ENCODE data around the gene PKP2. TPM values are rescaled to one million over a fixed set of nuclear protein-coding genes. Genes with fewer than 3 reads are reported as not detected.
A peak's percentile ranks its signal among the peaks of the same experiment; 100 is the strongest.

The PKP2 gene
- total and polyA plus RNA-seq, 2 of the 13 experiments (the other 11 are each of a cell fraction or from before 2014, with no cell fraction given), result 15.1 to 25.3 TPM

DNA sequence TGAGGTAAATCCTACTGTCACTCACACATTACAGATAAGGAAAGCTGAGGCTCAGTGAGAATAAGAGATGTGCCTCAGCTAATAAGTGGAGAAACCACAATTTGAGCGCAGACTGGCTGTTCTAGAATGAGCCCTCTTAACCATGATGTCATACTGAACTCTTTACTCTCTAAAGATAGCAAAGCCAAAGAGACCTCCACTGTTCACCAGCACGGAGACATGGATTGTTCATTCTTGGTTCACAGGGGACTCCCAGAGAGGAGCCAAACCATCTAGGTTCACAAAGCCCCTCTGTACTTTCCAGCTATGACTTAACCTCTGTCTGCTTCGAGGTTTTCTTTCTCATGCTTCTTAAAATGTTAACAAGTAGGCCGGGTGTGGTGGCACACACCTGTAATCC lies 108.2 kb downstream of the PKP2 start:
- Histone ChIP-seq H3K27me3 (ENCODE audit: control insufficient read depth in 1 of 2, insufficient read depth in 2 of 2, low read length in 2 of 2) (no peaks in the 10 kb centered on the region), H2AFZ (ENCODE audit: low read length) (no peak overlapping the region), H3K9me3 (ENCODE audit: low read length) (no peaks in the 10 kb centered on the region), H3K27ac (ENCODE audit: extremely low read length, insufficient read depth, low read length) (no peak overlapping the region), H3K9ac (ENCODE audit: insufficient read depth, low read depth, low read length) (no peak overlapping the region), H3K4me1 (ENCODE audit: insufficient read depth, low read length) (no peaks in the 10 kb centered on the region), H3K36me3 (replicated peaks in 1 of 2; ENCODE audit: control insufficient read depth in 1 of 2, insufficient read depth in 2 of 2, low read length in 2 of 2) (peaks cover 4 to 19% of the 10 kb centered on the region in 2 experiments), H4K20me1 (ENCODE audit: insufficient read depth, low read length) (no peaks in the 10 kb centered on the region), H3K79me2 (ENCODE audit: insufficient read depth, low read length) (no peaks in the 10 kb centered on the region), H3K4me2 (ENCODE audit: low read depth, low read length) (no peak overlapping the region), H3K4me3 (replicated peaks in 1 of 3; ENCODE audit: insufficient read depth in 1 of 3, low read depth in 2 of 3, low read length in 3 of 3) (no peak overlapping the region)
- no TSS peak for BruUV-seq (replicated peaks)
- in situ Hi-C loops (cut with HindIII; ENCODE audit: extremely low pct_ligation_motif_present, low pct_unique_long_range_greater_than_20kb), result no loop called here
- DNase-seq (ENCODE audit: low spot score), result no peak
- whole genome bisulfite sequencing (ENCODE audit: low lambda C conversion rate), result 94% methylated on average over 4 of the region's 4 CpGs
- no peak for ATAC-seq
- ChIA-PET POLR2A (no interaction called here), CTCF (ENCODE audit: low intra/inter-chr PET ratio, low total read pairs) (no interaction called here)
- FAIRE-seq, result no peak
- intact Hi-C loops (cut with micrococcal nuclease; ENCODE audit: unreplicated experiment), result no loop called here
- TF ChIP-seq SALL2 (CRISPR knock-in tag; IDR thresholded peaks at IDR 0.05), result no peak
- no peak for TF ChIP-seq TMF1 (CRISPR knock-in tag; IDR thresholded peaks at IDR 0.05; ENCODE audit: low read depth)
- TF ChIP-seq, protein P1, sequence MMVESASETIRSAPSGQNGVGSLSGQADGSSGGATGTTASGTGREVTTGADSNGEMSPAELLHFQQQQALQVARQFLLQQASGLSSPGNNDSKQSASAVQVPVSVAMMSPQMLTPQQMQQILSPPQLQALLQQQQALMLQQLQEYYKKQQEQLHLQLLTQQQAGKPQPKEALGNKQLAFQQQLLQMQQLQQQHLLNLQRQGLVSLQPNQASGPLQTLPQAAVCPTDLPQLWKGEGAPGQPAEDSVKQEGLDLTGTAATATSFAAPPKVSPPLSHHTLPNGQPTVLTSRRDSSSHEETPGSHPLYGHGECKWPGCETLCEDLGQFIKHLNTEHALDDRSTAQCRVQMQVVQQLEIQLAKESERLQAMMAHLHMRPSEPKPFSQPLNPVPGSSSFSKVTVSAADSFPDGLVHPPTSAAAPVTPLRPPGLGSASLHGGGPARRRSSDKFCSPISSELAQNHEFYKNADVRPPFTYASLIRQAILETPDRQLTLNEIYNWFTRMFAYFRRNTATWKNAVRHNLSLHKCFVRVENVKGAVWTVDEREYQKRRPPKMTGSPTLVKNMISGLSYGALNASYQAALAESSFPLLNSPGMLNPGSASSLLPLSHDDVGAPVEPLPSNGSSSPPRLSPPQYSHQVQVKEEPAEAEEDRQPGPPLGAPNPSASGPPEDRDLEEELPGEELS (CRISPR knock-in tag; IDR thresholded peaks at IDR 0.05), result no peak
- no peak for TF ChIP-seq RFXAP (CRISPR knock-in tag; IDR thresholded peaks at IDR 0.05; ENCODE audit: borderline replicate concordance)
- no peak for TF ChIP-seq FUBP1 (CRISPR knock-in tag; IDR thresholded peaks at IDR 0.05; ENCODE audit: borderline replicate concordance)
- no peak for TF ChIP-seq ZNF350 (CRISPR knock-in tag; IDR thresholded peaks at IDR 0.05; ENCODE audit: borderline replicate concordance, low read depth)
- TF ChIP-seq ATF7 (IDR thresholded peaks at IDR 0.05), result peak; percentile 49
- no peak for TF ChIP-seq ATF7 (CRISPR knock-in tag; IDR thresholded peaks at IDR 0.05)
